Pancreas (tissue), 10 donors: Measurements from ENCODE around the gene PAIP1. TPM values are rescaled to one million over a fixed set of nuclear protein-coding genes. Genes with fewer than 3 reads are reported as not detected.
A peak's percentile ranks its signal among the peaks of the same experiment; 100 is the strongest.

ENCODE experiments used
- ATAC-seq, 4 donors: fragments of 200-7000 bp; cut with Tn5 transposase; one replicate each; pipeline versions ENCODE4 v1.8.0 to v1.9.1; 2020; ENCODE audit warnings: mild to moderate bottlenecking in 4 of 4, moderate library complexity in 4 of 4
- DNase-seq, 6 donors: peaks; one replicate each; pipeline ENCODE4 v3.0.0-alpha.2; 2020
- FAIRE-seq: peaks from 2 replicates; lab custom pipeline; 2012; peaks lifted over from hg19 to GRCh38; lab: Jason Lieb, UNC
- H3K27ac ChIP-seq, 4 donors: fragments of 200-600 bp; sonication (generic); 1 replicate in 3 of 4; 2 replicates in 1 of 4; pipeline versions ENCODE4 v1.5.0 to v1.8.0; 2020
- H3K27me3 ChIP-seq, 4 donors: fragments of 200-600 bp; one replicate each; pipeline ENCODE4 v1.8.0; 2021
- H3K36me3 ChIP-seq, 3 donors: fragments of 200-600 bp; sonication (generic) in 1 of 3; one replicate each; pipeline versions ENCODE4 v1.5.0 to v1.8.0; 2020 to 2021
- H3K4me1 ChIP-seq, 3 donors: fragments of 200-600 bp; one replicate each; pipeline ENCODE4 v1.8.0; 2021
- H3K4me3 ChIP-seq, 4 donors: fragments of 200-600 bp; sonication (generic) in 2 of 4; one replicate each; pipeline versions ENCODE4 v1.5.0 to v1.8.0; 2020 to 2021
- H3K9me3 ChIP-seq, 4 donors: fragments of 200-600 bp; one replicate each; pipeline ENCODE4 v1.8.0; 2021
- CTCF ChIP-seq, 4 donors: fragments of 200-600 bp; sonication (generic) in 3 of 4; IDR thresholded peaks; one replicate each; pipeline versions ENCODE4 v1.5.0 to v1.8.0; 2021; ENCODE audit warnings: antibody characterized with exemption in 4 of 4
- WGBS, 2 donors: extraction: QIAGEN DNeasy Blood & Tissue Kit; methylation state at CpG; one replicate each; pipeline ENCODE4 v1.1.7; 2013; 5-methylcytosine and 5-hydroxymethylcytosine counted together
- intact Hi-C, 3 donors: fragments of 100-400 bp; cut with DNase I; formaldehyde crosslinking; loops; one replicate each; pipeline versions ENCODE4 v1.11.1 to v1.14.2; 2022
- polyA plus RNA-seq, 2 donors: library from polyadenylated mRNA; stranded (reverse); fragments of 200-250 nt; gene quantifications; one replicate each; pipeline ENCODE4 v1.2.3, GENCODE V29; 2013
- total RNA-seq, 6 donors: library from RNA; stranded (reverse); fragmentation: NEBNext Ultra II Directional in 4 of 6; extraction: Animal tissue kit (Norgen Biotek cat#: 25700) in 4 of 6; gene quantifications; one replicate each; pipeline versions ENCODE4 v1.2.1 to v1.2.4, GENCODE V29; 2021 to 2023
- donor health status: healthy with polysubstance abuse.
- donor health status: DM: no; HTN: no; CAD: no; lungs with moderate emphysema.
- donor health status: DM: no; HTN: no; CAD: no.
- donor health status: control.
- donor health status: control.
- donor health status: Bipolar disorder and iron deficiency.
- donor health status: DM: yes; HTN: yes; CAD: no.
- donor health status: DM: no; HTN: no; CAD: no.
- donor health status: DM: no; HTN: no; CAD: no.
- donor health status: DM: yes; HTN: yes; CAD: no.

Gene PAIP1
- total and polyA plus RNA-seq, 8 donors: 22.4 to 43.9 (median 30.2) TPM

GRCh38 chr5:43483298-43484105 lies 73.4 kb downstream of the PAIP1 start, which contains the start of gene TMEM267:
TMEM267 (minus strand) TSS chr5:43483865; CDS start chr5:43453969, 29,896 bp downstream.
- FAIRE-seq: no peak
- intact Hi-C loops: loop anchor here in 1 of 3 donors (5.0 kb wide), 1 partner anchor 76 kb away; no protein-coding TSS in a partner anchor
- ATAC-seq: peak; percentile 96 to 98 (median 96)
- DNase-seq: peak; percentile 90 to 96 (median 92)
- H3K4me3 ChIP-seq: peak within 1 kb of the TSS; percentile 86 to 93 (median 92)
- no peak for TF ChIP-seq CTCF (IDR thresholded peaks at IDR 0.05)
- 0% methylated on average over 59 to 62 of the region's 62 CpGs for WGBS, 2 donors
- H3K36me3 ChIP-seq: no peaks in the 10 kb centered on the region
- H3K27ac ChIP-seq: peak within 1 kb of the TSS; percentile 91 to 99 (median 96)
- H3K9me3 ChIP-seq: no peaks in the 10 kb centered on the region
- H3K4me1 ChIP-seq: peaks cover 0 to 11% (median 0%) of the 10 kb centered on the region in 3 donors
- no peaks in the 10 kb centered on the region for H3K27me3 ChIP-seq

DNA sequence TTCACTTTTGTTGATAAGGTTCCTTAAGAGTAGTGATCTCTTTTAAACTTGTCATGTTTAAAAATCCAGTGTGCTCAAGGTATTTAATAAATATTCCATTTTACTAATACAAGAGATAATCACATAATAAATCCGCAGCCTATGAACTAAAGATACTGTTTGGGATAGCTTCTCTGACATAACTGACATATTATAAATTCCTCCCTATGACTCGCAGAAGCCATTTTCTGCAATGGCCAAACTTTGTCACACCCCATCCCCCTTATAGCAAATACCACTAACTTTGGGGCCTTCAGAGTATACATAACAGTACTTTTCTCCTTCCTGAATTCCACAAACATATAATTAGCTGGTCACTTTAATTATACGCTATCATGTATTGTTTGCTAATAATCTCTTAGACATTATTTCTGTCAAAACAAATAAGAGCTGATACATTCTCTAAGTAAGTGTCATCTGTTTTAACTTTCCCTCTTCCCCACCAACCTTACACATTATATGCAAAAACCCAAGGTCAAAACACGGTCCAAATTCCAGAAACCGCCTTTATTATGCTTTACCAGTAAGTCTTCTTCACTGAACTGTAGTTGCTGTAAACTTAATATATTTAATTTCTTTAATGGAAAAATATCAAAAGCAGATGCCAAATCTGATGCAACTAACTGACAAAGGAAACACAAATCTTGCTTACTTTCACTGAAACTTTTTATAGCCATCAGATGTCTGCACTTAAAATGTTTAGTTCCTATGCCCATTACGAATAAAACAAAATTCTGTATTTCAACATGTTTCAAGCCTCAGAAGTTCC lies 74.2 kb downstream of the PAIP1 start:
- WGBS, 2 donors: 25 to 31% methylated on average over 6 of the region's 6 CpGs
- no peak for FAIRE-seq
- no peaks in the 10 kb centered on the region for H3K9me3 ChIP-seq

More for the DNA sequence above, 74.2 kb downstream of the PAIP1 start:
- no peak for TF ChIP-seq CTCF (IDR thresholded peaks at IDR 0.05)
- Histone ChIP-seq H3K36me3 (no peaks in the 10 kb centered on the region), H3K27me3 (no peaks in the 10 kb centered on the region), H3K27ac (peak overlapping the region; percentile 91 to 99 (median 96)), H3K4me1 (peaks cover 0 to 11% (median 0%) of the 10 kb centered on the region in 3 donors), H3K4me3 (peak overlapping the region; percentile 86 to 93 (median 92))
- no peak for DNase-seq
- ATAC-seq: no peak
- intact Hi-C loops: loop anchor here in 1 of 3 donors (5.0 kb wide), 1 partner anchor 75 kb away; no protein-coding TSS in a partner anchor

Other genes with a start within 250 kb of the PAIP1 start
- gene HMGCS1, start 243.7 kb downstream of the PAIP1 start, total RNA-seq: 10 to 100 TPM; 13.3 to 33.1 (median 22.1) TPM
- 10 to 100 TPM; 11.4 to 17.6 TPM for gene HMGCS1, start 243.7 kb downstream of the PAIP1 start, polyA plus RNA-seq
- 10 to 100 TPM in 3 of 6 donors, 1 to 10 TPM in 3; 3.1 to 22.7 (median 10.4) TPM for gene CCL28, start 144.7 kb downstream of the PAIP1 start, total RNA-seq
- 1 to 10 TPM; 6.0 to 6.5 TPM for gene CCL28, start 144.7 kb downstream of the PAIP1 start, polyA plus RNA-seq
- gene TMEM267, start 73.2 kb downstream of the PAIP1 start, total RNA-seq: 1 to 10 TPM; 3.5 to 8.4 (median 5.0) TPM
- gene TMEM267, start 73.2 kb downstream of the PAIP1 start, polyA plus RNA-seq: 1 to 10 TPM; 5.3 to 6.6 TPM
- gene C5orf34, start 41.9 kb downstream of the PAIP1 start, total RNA-seq: under 1 TPM; 0.22 to 0.56 (median 0.41) TPM
- under 1 TPM; 0.27 to 0.40 TPM for gene C5orf34, start 41.9 kb downstream of the PAIP1 start, polyA plus RNA-seq
- gene NNT, start 46.1 kb upstream of the PAIP1 start, total RNA-seq: 10 to 100 TPM; 27.1 to 48.0 (median 36.1) TPM
- 10 to 100 TPM in 1 of 2 donors, 1 to 10 TPM in 1; 6.1 to 13.3 TPM for gene NNT, start 46.1 kb upstream of the PAIP1 start, polyA plus RNA-seq